Panc1 (cell line): ENCODE results near the gene COA8. TPM values are rescaled to one million over a fixed set of nuclear protein-coding genes. Genes with fewer than 3 reads are reported as not detected.

Experiments
- ATAC-seq: fragments of 200-7000 bp; cut with Tn5 transposase; 2 replicates; pipeline ENCODE4 v1.9.1; 2020; ENCODE audit warnings: mild to moderate bottlenecking, moderate library complexity
- BruUV-seq: library from RNA; stranded (reverse); fragments of 400-500 nt; replicated peaks from 2 replicates; lab custom pipeline; 2021; lab: Mats Ljungman, UMichigan
- CTCF ChIA-PET: fragments of 300-600 bp; sonication (Branson Sonifier 250); formaldehyde crosslinking; loops from one replicate; lab custom pipeline; 2022; ENCODE audit warnings: antibody characterized with exemption; lab: Charles Lee
- POLR2A ChIA-PET: fragments of 300-600 bp; sonication (Branson Sonifier 250); formaldehyde crosslinking; loops from one replicate; lab custom pipeline; 2022; ENCODE audit warnings: antibody characterized with exemption; lab: Charles Lee
- DNase-seq: peaks from one replicate; pipeline ENCODE4 v3.0.0-alpha.2; 2010; ENCODE audit warnings: low read depth, low spot score
- H3K27ac ChIP-seq: 2 replicates; pipeline ENCODE4 v1.5.1; 2011; ENCODE audit warnings: mild to moderate bottlenecking, low read length, inconsistent platforms
- H3K27me3 ChIP-seq: fragments of 200-500 bp; sonication (Bioruptor generic); 2 replicates; pipeline ENCODE4 v1.6.0; 2014; ENCODE audit warnings: low read length, inconsistent platforms; ENCODE audit not compliant: control insufficient read depth, insufficient read depth
- H3K36me3 ChIP-seq: fragments of 200-500 bp; sonication (Bioruptor generic); 2 replicates; pipeline ENCODE4 v1.5.1; 2014; ENCODE audit warnings: inconsistent platforms, mild to moderate bottlenecking, low read length, moderate library complexity; ENCODE audit not compliant: control insufficient read depth, insufficient read depth
- H3K4me1 ChIP-seq: 2 replicates; pipeline ENCODE4 v1.5.1; 2011; ENCODE audit warnings: inconsistent platforms, mild to moderate bottlenecking, low read length, moderate library complexity; ENCODE audit not compliant: control insufficient read depth, insufficient read depth
- H3K4me3 ChIP-seq, 2 experiments: 2 replicates each; pipeline ENCODE4 v1.5.1; 2011 to 2012; ENCODE audit warnings: low read depth in 2 of 2, low read length in 2 of 2, mild to moderate bottlenecking in 2 of 2, inconsistent platforms in 1 of 2, moderate library complexity in 1 of 2
- H3K9me3 ChIP-seq: fragments of 200-500 bp; sonication (Bioruptor generic); 2 replicates; pipeline ENCODE4 v1.5.1; 2014; ENCODE audit warnings: low read depth, mild to moderate bottlenecking, inconsistent platforms, low read length, moderate library complexity; ENCODE audit not compliant: control insufficient read depth, insufficient read depth
- CTCF ChIP-seq: fragments of 450-650 bp; IDR thresholded peaks from 2 replicates; pipeline ENCODE4 v1.5.1; 2017; ENCODE audit warnings: mild to moderate bottlenecking
- POLR2AphosphoS5 ChIP-seq: IDR thresholded peaks from 2 replicates; pipeline ENCODE4 v1.6.1; 2012; ENCODE audit warnings: mild to moderate bottlenecking, low read depth, low read length, moderate library complexity
- SIN3A ChIP-seq: IDR thresholded peaks from 2 replicates; pipeline ENCODE4 v1.6.1; 2012; ENCODE audit warnings: low read depth, mild to moderate bottlenecking, low read length, moderate library complexity, borderline replicate concordance; ENCODE audit not compliant: insufficient read depth
- TCF7L2 ChIP-seq: IDR thresholded peaks from 2 replicates; pipeline ENCODE4 v1.6.1; 2011; ENCODE audit warnings: mild to moderate bottlenecking, low read depth, low read length, inconsistent platforms
- in situ Hi-C: cut with HindIII; loops from 2 replicates; pipeline ENCODE4 v1.10.0; 2016; ENCODE audit warnings: low sequenced_read_pairs, low pct_unique_long_range_greater_than_20kb
- intact Hi-C: fragments of 100-400 bp; cut with micrococcal nuclease; formaldehyde crosslinking; loops from one replicate; pipeline ENCODE4 v1.10.0; 2022; ENCODE audit not compliant: unreplicated experiment
- total RNA-seq: library from RNA; stranded (reverse); gene quantifications from one replicate; pipeline ENCODE4 v1.2.1, GENCODE V29; 2021; ENCODE audit not compliant: unreplicated experiment
- TF ChIP-seq, protein P1 (sequence below), 2 experiments: IDR thresholded peaks; 2 replicates each; pipeline ENCODE4 v1.6.1; 2011 to 2012; ENCODE audit warnings: low read depth in 2 of 2, control low read depth in 1 of 2, low read length in 1 of 2, mild to moderate bottlenecking in 1 of 2, moderate library complexity in 1 of 2; ENCODE audit not compliant: insufficient read depth in 1 of 2

Gene COA8
- total RNA-seq, 1 experiment from 2014 or later: 42.2 TPM

GRCh38 chr14:103547941-103548462 lies 14.8 kb upstream of the COA8 start:
- POLR2A ChIA-PET: no interaction called here
- TF ChIP-seq, protein P1, sequence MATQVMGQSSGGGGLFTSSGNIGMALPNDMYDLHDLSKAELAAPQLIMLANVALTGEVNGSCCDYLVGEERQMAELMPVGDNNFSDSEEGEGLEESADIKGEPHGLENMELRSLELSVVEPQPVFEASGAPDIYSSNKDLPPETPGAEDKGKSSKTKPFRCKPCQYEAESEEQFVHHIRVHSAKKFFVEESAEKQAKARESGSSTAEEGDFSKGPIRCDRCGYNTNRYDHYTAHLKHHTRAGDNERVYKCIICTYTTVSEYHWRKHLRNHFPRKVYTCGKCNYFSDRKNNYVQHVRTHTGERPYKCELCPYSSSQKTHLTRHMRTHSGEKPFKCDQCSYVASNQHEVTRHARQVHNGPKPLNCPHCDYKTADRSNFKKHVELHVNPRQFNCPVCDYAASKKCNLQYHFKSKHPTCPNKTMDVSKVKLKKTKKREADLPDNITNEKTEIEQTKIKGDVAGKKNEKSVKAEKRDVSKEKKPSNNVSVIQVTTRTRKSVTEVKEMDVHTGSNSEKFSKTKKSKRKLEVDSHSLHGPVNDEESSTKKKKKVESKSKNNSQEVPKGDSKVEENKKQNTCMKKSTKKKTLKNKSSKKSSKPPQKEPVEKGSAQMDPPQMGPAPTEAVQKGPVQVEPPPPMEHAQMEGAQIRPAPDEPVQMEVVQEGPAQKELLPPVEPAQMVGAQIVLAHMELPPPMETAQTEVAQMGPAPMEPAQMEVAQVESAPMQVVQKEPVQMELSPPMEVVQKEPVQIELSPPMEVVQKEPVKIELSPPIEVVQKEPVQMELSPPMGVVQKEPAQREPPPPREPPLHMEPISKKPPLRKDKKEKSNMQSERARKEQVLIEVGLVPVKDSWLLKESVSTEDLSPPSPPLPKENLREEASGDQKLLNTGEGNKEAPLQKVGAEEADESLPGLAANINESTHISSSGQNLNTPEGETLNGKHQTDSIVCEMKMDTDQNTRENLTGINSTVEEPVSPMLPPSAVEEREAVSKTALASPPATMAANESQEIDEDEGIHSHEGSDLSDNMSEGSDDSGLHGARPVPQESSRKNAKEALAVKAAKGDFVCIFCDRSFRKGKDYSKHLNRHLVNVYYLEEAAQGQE (IDR thresholded peaks at IDR 0.05; ENCODE audit: insufficient read depth in 1 of 2, low read depth in 2 of 2, low read length in 1 of 2): no peak
- TF ChIP-seq TCF7L2: no peak
- no peak for TF ChIP-seq CTCF
- no peak for TF ChIP-seq POLR2AphosphoS5
- no peak for TF ChIP-seq SIN3A
- in situ Hi-C loops (no loop called here), intact Hi-C loops (no loop called here)
- Histone ChIP-seq H3K4me1 (peaks cover 38% of the 10 kb centered on the region), H3K27me3 (no peaks in the 10 kb centered on the region), H3K9me3 (no peaks in the 10 kb centered on the region), H3K36me3 (no peaks in the 10 kb centered on the region), H3K4me3 (no peak overlapping the region), H3K27ac (no peak overlapping the region)
- ATAC-seq: no peak
- no peak for DNase-seq
- CTCF ChIA-PET: interaction anchor here (2.7 kb wide), 1 partner anchor 29 kb away, joined by 13 read pairs; no protein-coding TSS in a partner anchor
- no TSS peak for BruUV-seq

- Histone ChIP-seq H3K4me1 (peaks cover 33% of the 10 kb centered on the region), H3K36me3 (no peaks in the 10 kb centered on the region), H3K27me3 (no peaks in the 10 kb centered on the region), H3K4me3 (no peak overlapping the region), H3K27ac (no peak overlapping the region), H3K9me3 (no peaks in the 10 kb centered on the region)
- intact Hi-C loops: no loop called here
- ChIA-PET POLR2A (no interaction called here), CTCF (no interaction called here)
- TF ChIP-seq POLR2AphosphoS5 (no peak), TCF7L2 (no peak), CTCF (no peak)
- TF ChIP-seq, protein P1 (IDR thresholded peaks at IDR 0.05; ENCODE audit: insufficient read depth in 1 of 2, low read depth in 2 of 2, low read length in 1 of 2): no peak
- DNase-seq (no peak), ATAC-seq (no peak)
- in situ Hi-C loops: no loop called here
- no TSS peak for BruUV-seq
These were observed 14.1 kb upstream of the COA8 start for GRCh38 chr14:103548463-103549351.
